Activated naive CD4-positive, alpha-beta T cell treated with anti-CD3 and anti-CD28 coated beads, Interleukin-2, amount 10 ng/mL, durations not matched to agents 7 days and 5 days (primary cell): Measurements from ENCODE around the gene YBX3.

ENCODE experiments used
- CTCF ChIA-PET: fragments of 350-600 bp; sonication (Branson Sonifier 250); formaldehyde crosslinking; loops from one replicate; lab custom pipeline; 2021; ENCODE audit warnings: antibody characterized with exemption; lab: Charles Lee
- DNase-seq: peaks from one replicate; pipeline ENCODE4 v3.0.0-alpha.2; 2020
- H3K27ac Mint-ChIP-seq: one replicate; pipeline ENCODE4 v1.8.0; 2021; ENCODE audit warnings: mild to moderate bottlenecking, moderate library complexity, mixed read lengths
- H3K27me3 Mint-ChIP-seq: one replicate; pipeline ENCODE4 v1.8.0; 2021; ENCODE audit warnings: mild to moderate bottlenecking, mixed read lengths
- H3K36me3 Mint-ChIP-seq: one replicate; pipeline ENCODE4 v1.8.0; 2021; ENCODE audit warnings: mixed read lengths
- H3K4me1 Mint-ChIP-seq: one replicate; pipeline ENCODE4 v1.8.0; 2021; ENCODE audit warnings: mixed read lengths
- H3K4me3 Mint-ChIP-seq: one replicate; pipeline ENCODE4 v1.8.0; 2021; ENCODE audit warnings: mild to moderate bottlenecking, moderate library complexity, mixed read lengths
- H3K9me3 Mint-ChIP-seq: one replicate; pipeline ENCODE4 v1.8.0; 2021; ENCODE audit warnings: mixed read lengths

Gene YBX3

GRCh38 chr12:10673659-10674384 lies 49.3 kb downstream of the YBX3 start, which contains the start of gene STYK1:
Gene STYK1 (minus strand): TSS chr12:10674052. CDS start chr12:10634618, 39,434 bp downstream.
- Mint-ChIP-seq H3K9me3 (peaks cover 4% of the 10 kb centered on the region), H3K27me3 (peaks cover 60% of the 10 kb centered on the region), H3K36me3 (peaks cover 3% of the 10 kb centered on the region), H3K4me1 (peaks cover 70% of the 10 kb centered on the region), H3K4me3 (peak within 1 kb of the TSS; percentile 72), H3K27ac (peak within 1 kb of the TSS; percentile 37)
- CTCF ChIA-PET, result interaction anchor here (1.0 kb wide), 2 partner anchors 114 to 343 kb away, joined by 4 to 6 read pairs; no protein-coding TSS in a partner anchor
- DNase-seq, result peak; percentile 73

- peaks cover 3% of the 10 kb centered on the region for H3K36me3 Mint-ChIP-seq
- peak; percentile 37 for DNase-seq
- H3K27me3 Mint-ChIP-seq, result peaks cover 63% of the 10 kb centered on the region
- no peak overlapping the region for H3K4me3 Mint-ChIP-seq
- H3K9me3 Mint-ChIP-seq, result peaks cover 4% of the 10 kb centered on the region
- CTCF ChIA-PET, result no interaction called here
- no peak overlapping the region for H3K27ac Mint-ChIP-seq
- H3K4me1 Mint-ChIP-seq, result peaks cover 65% of the 10 kb centered on the region
Observed at GRCh38 chr12:10672231-10672868, 50.8 kb downstream of the YBX3 start.

- CTCF ChIA-PET, result no interaction called here
- Mint-ChIP-seq H3K27me3 (peaks cover 56% of the 10 kb centered on the region), H3K36me3 (peaks cover 3% of the 10 kb centered on the region), H3K4me1 (peaks cover 39% of the 10 kb centered on the region), H3K27ac (no peak overlapping the region), H3K4me3 (no peak overlapping the region), H3K9me3 (peaks cover 4% of the 10 kb centered on the region)
- DNase-seq, result no peak
Observed at GRCh38 chr12:10669533-10669932, 53.6 kb downstream of the YBX3 start.

GRCh38 chr12:10668526-10668925 lies 54.6 kb downstream of the YBX3 start:
- Mint-ChIP-seq H3K36me3 (no peaks in the 10 kb centered on the region), H3K4me1 (peaks cover 29% of the 10 kb centered on the region), H3K27ac (no peak overlapping the region), H3K9me3 (peaks cover 1% of the 10 kb centered on the region), H3K27me3 (peaks cover 46% of the 10 kb centered on the region), H3K4me3 (peak overlapping the region; percentile 27)
- CTCF ChIA-PET, result interaction anchor here (0.7 kb wide), 1 partner anchor 433 kb away, joined by 3 read pairs; no protein-coding TSS in a partner anchor
- DNase-seq, result no peak

GRCh38 chr12:10667581-10667980 lies 55.5 kb downstream of the YBX3 start:
- Mint-ChIP-seq H3K4me1 (peaks cover 20% of the 10 kb centered on the region), H3K9me3 (no peaks in the 10 kb centered on the region), H3K27ac (no peak overlapping the region), H3K27me3 (peaks cover 51% of the 10 kb centered on the region), H3K36me3 (no peaks in the 10 kb centered on the region), H3K4me3 (no peak overlapping the region)
- DNase-seq, result no peak
- CTCF ChIA-PET, result no interaction called here

- DNase-seq, result no peak
- H3K27ac Mint-ChIP-seq, result no peak overlapping the region
- H3K27me3 Mint-ChIP-seq, result peaks cover 38% of the 10 kb centered on the region
- H3K9me3 Mint-ChIP-seq, result no peaks in the 10 kb centered on the region
- no peak overlapping the region for H3K4me3 Mint-ChIP-seq
- H3K36me3 Mint-ChIP-seq, result no peaks in the 10 kb centered on the region
- CTCF ChIA-PET, result no interaction called here
- H3K4me1 Mint-ChIP-seq, result peaks cover 7% of the 10 kb centered on the region
Observed at GRCh38 chr12:10664499-10664898, 58.6 kb downstream of the YBX3 start.

DNA sequence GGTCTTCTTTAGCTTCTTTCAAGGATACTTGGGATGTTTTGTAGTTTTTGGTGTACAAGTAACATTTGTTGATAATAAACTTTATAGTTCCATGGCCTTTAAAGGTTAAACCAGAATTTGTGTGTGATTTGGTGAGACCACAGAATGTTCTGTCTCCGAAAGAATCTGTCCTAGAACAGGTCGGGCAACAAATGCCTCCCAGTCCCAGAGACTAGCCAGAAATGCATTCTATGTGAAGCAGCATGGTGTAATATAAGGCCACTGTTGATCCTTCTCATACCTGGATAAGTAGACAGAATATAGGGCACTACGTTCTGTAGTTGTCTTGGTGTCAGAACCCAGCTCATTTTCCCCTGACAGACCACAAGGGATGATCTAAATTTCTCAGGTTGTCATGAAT lies 59.3 kb downstream of the YBX3 start:
- peaks cover 7% of the 10 kb centered on the region for H3K4me1 Mint-ChIP-seq
- CTCF ChIA-PET, result no interaction called here
- H3K9me3 Mint-ChIP-seq, result no peaks in the 10 kb centered on the region
- H3K4me3 Mint-ChIP-seq, result no peak overlapping the region
- no peaks in the 10 kb centered on the region for H3K36me3 Mint-ChIP-seq
- H3K27me3 Mint-ChIP-seq, result peaks cover 34% of the 10 kb centered on the region
- no peak for DNase-seq
- no peak overlapping the region for H3K27ac Mint-ChIP-seq

- Mint-ChIP-seq H3K4me3 (no peak overlapping the region), H3K27me3 (peaks cover 31% of the 10 kb centered on the region), H3K27ac (no peak overlapping the region), H3K36me3 (no peaks in the 10 kb centered on the region), H3K9me3 (peaks cover 2% of the 10 kb centered on the region), H3K4me1 (no peaks in the 10 kb centered on the region)
- CTCF ChIA-PET, result no interaction called here
- DNase-seq, result no peak
Observed at GRCh38 chr12:10661338-10661737, 61.8 kb downstream of the YBX3 start.

DNA sequence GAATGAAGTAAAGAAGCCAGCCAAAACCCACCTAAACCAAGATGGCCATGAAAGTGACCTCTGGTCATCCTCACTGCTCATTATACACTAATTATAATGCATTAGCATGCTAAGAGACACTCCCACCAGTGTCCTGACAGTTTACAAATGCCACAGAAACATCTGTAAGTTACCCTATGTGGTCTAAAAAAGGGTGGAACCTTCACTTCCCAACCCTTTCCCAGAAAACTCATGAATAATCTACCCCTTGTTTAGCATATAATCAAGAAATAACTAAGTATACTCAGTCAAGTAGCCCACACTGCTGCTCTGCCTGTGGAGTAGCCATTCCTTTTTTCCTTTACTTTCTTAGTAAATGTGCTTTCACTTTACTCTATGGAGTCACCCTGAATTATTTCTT lies 69.1 kb downstream of the YBX3 start:
- no peak for DNase-seq
- CTCF ChIA-PET, result no interaction called here
- Mint-ChIP-seq H3K36me3 (no peaks in the 10 kb centered on the region), H3K9me3 (peaks cover 2% of the 10 kb centered on the region), H3K4me1 (no peaks in the 10 kb centered on the region), H3K27ac (no peak overlapping the region), H3K4me3 (no peak overlapping the region), H3K27me3 (peaks cover 25% of the 10 kb centered on the region)

DNA sequence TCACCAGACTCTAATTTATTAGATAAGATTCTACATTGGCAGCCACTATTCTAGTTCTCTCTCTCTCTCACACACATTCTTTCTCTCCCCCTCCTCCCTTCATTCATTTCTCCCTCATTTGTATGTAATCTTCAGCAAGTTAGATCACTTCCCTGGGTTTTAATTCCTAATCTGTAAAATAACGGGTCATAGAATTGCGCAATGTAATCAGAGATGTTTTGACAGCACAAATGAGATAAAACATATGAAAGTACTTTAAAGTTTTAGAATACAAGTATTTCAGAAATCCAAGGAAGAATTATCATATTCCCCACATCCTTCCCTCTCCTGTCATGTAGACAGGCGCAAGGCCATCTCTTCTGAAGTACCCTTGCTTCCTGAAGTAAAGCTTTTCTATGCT lies 70.9 kb downstream of the YBX3 start:
- Mint-ChIP-seq H3K27me3 (peaks cover 23% of the 10 kb centered on the region), H3K36me3 (no peaks in the 10 kb centered on the region), H3K4me3 (no peak overlapping the region), H3K9me3 (peaks cover 9% of the 10 kb centered on the region), H3K27ac (no peak overlapping the region), H3K4me1 (no peaks in the 10 kb centered on the region)
- no peak for DNase-seq
- CTCF ChIA-PET, result no interaction called here
